ENCODE results near the gene GABRD. TPM values are rescaled to one million over a fixed set of nuclear protein-coding genes. Genes with fewer than 3 reads are reported as not detected.

GABRD gene
- total RNA-seq, 1 donor from 2014 or later, result 1.2 TPM

DNA sequence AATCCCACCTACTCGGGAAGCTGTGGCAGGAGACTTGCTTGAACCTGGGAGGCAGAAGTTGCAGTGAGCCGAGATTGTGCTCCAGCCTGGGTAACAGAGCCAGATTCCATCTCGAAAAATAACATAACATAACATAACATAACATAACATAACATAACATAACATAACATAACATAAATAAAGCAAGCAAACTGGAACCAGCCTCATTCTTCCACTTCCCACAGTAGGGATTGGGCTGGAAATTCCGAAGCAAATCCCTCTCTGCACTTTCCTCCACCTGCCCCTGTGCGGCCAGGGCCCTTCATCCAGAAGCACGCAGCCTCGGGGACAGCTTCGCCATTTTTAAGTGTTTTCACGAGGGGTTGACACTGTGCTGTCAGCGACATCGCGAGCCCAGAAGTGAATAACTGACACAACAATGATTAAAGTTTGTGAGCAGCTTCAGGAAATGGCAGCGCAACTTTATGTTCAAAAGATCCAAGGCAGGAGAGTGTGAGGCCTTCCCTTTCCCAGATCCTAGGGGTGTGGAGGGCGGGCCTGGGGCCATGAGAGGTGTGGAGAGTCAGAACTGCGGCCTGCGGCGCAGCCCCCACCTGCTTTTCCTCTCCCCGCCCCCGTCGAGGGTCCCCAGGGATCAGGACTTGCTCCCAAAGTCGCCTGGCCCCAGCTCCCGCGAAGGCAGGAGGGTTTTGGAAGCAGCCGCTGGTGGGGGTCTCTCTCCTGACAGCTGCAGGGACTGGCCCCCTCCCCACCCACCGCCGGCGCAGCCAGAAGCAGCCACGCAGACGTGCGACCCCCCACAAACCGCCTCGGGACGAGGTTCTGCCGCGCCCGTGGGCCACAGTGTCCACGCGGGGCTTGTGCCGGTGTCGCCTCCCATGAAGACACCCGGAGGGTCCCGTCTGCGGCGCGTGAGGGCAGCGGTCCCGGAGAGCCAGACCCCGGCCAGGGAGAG is 651 bp upstream of the GABRD start:
- DNase-seq (ENCODE audit: low spot score), result no peak

DNA sequence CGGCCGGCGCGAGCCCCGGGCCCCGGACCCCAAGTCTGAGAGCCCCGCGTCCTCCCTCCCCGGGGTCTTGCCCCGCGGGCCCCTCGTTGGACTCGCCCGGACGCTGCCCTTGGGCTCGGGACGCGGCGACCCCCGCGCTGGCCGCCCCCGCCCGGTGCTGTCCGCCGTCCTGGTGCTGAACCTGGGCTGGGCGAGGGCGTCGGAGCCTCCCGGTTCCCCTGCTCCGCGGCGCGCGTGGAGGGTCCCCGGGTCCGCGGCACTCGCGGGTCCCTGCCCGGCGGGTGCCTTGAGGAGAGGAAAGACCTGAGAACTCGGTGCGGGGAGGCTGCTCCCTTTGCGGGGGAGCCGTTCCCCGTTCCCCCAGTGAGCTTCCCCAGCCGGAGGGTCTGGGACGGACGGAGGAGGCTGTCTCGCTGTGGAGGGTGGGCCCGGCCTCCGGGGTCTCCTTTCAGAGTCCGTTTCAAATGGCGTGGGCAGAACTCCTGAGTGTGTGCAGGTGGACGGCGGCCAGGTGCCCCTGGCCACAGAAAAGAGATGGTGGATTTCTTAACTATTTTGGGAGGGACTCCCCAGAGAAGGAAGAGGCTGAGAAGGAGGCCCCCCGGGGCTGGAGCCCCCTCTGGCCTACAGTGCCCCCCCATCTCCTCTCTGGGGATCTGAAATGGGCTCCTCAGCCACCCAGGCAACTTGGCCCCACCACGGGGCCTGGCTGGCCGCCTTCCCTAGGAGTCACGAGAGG is 595 bp downstream of the GABRD start:
- no peak for DNase-seq (ENCODE audit: low spot score)

DNA sequence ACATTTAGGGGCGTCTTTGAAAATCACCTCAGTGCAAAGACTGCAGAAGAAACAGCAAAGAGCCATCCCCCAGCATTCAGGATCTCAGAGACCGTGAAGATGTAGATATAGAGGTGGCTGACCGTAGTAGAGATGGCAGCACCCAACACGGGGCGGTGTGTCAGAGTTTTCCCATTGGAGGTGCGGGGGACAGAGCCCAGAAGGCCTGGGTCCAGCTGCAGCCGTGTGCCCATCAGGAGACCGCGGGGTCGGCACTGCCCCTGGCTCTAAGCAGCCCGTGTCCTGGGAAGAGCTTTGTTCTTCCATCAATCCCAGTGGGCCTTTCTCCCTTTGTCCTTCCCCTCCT is 1.1 kb downstream of the GABRD start:
- DNase-seq (ENCODE audit: low spot score), result no peak

DNA sequence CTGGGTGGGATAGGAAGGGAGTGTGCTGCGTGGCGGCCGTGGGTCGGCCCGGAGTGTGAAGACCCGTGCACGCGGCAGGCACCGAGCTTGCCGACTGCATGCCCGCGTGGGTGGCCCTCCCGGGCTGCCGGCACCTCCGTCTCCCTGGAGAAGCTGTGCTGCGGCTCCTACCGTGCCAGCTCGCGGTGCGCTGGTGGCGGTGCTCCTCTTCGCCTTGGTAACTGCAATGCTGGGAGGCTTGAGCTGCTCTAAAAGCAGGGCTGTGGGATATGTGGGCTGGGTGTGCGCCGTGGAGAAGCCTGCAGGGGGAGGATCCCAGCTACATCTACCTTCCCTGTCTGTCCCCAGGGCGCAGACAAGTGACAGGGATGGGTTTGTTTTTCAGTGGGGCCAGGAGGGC is 2.4 kb downstream of the GABRD start:
- no peak for DNase-seq (ENCODE audit: low spot score)

DNA sequence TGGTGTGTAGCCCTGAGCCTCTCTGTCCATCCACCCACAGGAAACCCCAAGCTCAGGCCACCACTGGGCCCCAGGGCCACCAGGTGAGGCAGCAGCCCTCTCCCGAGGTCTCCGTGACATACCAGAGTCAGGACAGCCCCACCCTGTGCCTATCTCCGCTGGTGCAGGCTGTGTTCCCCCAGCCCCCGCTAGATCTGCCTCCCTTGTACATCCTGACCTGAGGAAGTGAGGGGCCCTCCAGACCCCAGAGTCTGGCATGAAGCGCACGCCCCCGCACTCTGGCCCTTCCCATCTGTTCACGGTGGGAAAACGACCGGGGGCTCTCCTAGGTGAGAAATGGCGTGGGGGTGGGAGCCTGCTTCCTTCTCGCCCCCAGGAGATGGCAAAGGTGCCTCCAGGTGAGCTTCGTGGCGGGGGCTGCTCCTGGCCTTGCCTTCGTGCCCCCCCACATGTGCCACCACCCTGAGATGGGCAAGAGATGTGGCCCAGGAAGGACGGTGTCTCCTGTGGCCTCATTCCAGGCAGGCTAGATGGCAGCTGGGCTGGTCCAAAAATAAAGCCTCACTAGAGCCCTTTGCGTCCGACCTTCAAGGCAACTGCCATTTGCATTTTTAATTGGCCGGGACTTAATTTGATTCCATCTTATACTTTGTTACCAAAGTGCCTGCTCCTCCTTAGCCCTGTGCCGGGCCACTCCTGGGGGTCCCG is 3.1 kb downstream of the GABRD start:
- no peak for DNase-seq (ENCODE audit: low spot score)

DNA sequence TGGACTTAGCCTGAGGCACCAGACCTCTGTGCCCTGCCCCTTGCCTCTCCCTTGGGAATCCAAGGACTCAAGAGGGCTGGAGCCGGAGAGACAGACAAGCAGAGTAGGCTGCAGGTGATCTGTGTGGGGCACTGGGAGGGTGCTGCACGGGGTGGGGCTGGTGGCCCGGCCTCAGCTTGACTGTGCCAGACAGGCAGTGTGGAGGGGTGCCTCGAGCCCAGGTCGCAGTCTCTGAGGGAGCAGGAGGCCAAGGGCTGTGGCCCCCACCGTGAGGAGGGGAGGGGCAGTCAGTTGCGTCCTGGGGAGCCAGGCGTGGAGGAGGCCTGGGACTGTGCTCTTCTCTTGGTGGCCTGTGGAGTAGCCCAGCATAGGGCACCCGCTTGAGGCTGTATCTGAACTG is 4.0 kb downstream of the GABRD start:
- no peak for DNase-seq (ENCODE audit: low spot score)

DNA sequence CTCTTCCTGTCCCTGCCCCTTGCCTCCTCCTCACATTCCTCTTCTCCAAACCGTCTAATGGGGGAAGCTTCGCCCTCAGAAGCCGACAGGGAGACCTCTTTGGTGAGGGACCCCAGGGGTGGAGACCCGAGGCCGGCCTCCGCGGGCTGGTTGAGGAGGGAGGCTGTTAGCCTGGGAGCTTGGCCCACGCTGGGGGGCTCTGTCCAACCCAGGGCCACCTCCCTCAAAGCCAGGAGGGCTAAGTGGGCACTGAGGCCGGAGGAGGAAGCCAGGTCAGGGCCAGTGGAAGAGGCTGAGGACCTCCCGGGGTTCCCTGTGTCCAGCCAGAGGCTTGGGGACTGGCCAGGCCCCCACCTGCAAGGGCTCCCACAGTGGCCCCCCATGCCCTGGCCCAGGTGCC is 5.3 kb downstream of the GABRD start:
- no peak for DNase-seq (ENCODE audit: low spot score)

DNA sequence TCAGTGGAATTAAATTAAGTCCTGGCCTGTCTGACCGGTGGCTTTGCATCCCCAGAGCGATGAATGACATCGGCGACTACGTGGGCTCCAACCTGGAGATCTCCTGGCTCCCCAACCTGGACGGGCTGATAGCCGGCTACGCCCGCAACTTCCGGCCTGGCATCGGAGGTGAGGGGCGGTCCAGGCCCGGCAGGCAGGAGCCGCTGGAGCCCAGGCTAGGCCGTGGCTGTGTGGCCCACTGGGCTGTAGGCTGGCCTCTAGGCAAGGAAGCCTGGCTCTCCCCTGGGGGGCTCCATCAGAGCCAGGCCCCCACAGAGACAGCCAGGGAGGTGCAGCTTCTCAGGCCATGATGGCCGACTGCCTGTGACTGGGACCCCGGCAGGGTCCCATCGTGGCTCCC is 5.7 kb downstream of the GABRD start:
- no peak for DNase-seq (ENCODE audit: low spot score)

DNA sequence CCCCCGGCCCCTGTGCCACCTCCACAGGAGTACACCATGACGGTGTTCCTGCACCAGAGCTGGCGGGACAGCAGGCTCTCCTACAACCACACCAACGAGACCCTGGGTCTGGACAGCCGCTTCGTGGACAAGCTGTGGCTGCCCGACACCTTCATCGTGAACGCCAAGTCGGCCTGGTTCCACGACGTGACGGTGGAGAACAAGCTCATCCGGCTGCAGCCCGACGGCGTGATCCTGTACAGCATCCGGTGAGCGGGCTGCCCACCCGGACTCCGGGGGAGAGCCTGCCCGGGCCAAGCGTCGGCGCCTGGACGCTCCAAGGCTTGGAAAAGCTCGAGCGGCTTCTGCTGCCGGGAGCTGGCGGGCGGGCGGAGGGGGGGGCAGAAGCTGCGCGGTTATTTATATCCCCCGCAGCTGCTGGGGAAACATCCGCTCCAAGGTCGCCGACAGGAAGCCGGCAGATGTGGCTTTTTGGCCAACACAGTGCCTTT is 6.4 kb downstream of the GABRD start:
- no peak for DNase-seq (ENCODE audit: low spot score)

DNA sequence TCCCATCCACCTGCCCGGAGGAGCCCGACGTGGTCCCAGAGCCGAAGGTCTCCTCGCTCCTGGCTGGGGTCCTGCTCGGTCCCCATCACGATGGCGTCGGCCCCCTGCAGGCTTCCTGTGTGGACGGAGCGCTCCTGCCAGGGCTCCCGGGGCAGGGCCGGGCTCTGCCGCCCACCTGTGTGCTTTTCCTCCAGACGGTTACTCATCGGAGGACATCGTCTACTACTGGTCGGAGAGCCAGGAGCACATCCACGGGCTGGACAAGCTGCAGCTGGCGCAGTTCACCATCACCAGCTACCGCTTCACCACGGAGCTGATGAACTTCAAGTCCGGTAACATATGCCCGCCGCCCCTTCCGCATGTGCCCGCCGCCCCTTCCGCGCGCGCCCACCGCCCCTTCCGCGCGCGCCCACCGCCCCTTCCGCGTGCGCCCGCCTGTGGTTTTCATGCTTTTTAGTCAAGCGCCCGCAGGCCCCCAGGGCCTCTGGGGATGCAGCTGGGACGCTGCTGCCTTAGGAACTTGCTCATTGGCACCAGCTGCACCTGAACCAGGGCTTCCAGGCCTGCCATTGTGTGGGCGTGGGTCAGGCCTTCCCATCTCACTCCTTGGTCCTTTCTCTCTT is 8.9 kb downstream of the GABRD start:
- DNase-seq (ENCODE audit: low spot score), result no peak

DNA sequence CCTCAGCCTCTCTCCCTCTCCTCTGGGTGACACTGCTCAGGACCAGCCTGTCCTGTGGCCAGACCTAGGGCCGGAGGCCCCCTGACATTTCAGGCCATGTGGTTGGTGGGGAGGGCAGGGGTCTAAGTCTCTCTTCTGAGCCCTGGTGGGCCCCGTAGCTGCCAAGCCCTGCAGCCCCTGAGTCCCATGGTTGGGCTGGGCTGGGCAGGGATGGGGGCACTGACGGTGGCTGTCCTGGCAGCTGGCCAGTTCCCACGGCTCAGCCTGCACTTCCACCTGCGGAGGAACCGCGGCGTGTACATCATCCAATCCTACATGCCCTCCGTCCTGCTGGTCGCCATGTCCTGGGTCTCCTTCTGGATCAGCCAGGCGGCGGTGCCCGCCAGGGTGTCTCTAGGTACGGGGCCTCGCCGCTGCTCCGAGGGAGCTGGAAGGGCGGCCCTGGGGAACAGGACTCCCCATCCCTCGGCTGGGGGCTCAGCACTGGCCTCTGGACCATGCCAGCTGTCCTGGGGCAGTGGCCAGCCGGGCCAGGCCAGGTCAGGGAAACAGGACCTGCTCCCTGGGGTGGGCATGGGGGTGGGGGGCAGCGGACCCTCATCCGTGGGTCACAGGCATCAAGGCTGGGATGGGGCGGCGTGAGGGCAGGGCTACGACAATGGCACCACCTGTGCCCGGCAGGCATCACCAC is 9.9 kb downstream of the GABRD start:
- DNase-seq (ENCODE audit: low spot score), result no peak

DNA sequence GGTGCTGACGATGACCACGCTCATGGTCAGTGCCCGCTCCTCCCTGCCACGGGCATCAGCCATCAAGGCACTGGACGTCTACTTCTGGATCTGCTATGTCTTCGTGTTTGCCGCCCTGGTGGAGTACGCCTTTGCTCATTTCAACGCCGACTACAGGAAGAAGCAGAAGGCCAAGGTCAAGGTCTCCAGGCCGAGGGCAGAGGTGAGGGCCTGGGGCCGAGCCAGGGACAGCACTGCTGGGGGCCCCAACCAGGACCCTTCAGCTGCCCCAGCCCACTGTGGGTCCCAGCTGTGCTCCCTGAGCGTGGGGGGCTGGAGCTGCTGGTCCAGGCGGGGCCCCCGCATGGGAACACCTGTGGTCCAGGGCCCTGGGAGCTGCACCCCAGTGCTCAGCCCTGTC is 10.4 kb downstream of the GABRD start:
- no peak for DNase-seq (ENCODE audit: low spot score)

DNA sequence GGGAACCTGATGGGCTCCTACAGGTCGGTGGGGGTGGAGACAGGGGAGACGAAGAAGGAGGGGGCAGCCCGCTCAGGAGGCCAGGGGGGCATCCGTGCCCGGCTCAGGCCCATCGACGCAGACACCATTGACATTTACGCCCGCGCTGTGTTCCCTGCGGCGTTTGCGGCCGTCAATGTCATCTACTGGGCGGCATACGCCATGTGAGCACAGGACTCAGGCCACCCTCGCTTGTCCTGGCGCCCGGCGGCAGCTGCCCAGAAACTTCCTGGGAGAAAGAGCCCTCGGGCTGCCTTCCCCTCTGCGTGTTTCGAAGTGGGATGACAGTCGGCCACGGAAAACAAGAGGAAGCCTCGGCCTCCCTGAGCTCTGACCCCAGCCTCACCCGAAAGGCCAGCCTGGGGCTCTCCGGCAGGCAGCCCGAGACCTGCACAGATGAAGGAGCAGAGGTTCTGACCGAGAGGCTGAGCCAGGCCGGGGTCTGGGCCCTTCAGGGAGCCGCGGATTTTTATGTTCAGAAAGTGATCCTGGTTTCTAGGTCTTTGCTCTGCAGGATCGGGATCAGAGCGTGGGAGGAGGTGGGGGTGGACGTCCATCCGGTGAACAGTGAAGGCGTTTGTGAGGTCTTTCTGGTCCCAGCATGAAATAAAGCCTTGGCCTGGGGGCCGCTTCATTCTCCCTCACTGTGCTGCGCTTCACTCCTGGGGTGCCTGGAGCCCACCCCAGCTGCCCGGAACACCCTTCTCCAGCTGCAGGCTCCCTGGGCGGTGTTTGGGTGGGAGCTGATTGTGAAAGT is 11.1 kb downstream of the GABRD start:
- no peak for DNase-seq (ENCODE audit: low spot score)

DNA sequence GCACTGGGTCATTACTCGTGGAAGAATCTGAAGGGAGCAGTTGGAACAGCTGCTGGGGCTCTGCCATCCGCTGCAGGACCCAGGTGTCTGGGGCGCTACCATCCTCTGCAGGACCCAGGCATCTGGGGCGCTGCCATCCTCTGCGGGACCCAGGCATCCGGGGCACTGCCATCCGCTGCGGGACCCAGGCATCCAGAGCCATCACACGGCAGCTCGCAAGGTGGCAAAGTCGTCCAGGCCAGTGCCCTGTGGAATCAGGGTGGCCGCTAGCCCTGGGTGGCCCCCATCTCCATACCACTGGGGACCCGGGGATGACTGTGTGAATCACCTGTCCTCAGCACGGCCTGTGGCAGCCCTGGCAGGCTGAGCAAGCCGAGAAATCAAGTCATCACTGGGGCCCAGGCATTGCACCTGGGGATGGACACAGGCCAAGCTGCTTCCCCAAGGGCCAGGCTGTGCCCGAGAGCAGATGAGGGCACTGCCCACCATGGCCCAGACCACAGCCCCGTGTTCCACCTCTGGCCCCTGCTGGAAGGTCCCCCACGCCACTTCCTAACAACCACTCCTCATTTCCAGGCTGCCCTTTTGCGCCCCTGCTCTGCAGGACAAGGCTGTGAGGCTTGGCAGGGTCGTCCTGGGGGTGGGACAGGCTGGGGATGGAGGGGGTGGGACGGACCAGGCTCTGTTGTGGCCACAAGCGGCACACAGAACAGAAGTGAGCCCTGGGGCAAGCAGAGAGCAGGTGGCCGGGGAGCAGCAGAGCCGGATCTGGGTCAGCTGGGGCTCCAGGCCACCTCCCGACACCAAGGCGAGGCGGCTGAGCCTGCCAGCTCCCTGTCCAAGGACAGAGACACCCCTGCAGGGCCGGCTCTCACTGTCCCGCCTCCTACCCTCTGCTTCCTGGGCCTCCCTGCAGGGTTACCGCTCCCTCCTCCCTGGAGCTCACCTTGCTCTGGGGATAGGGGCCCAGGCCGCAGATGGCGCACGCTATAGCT is 12.7 kb downstream of the GABRD start:
- DNase-seq (ENCODE audit: low spot score), result no peak

DNA sequence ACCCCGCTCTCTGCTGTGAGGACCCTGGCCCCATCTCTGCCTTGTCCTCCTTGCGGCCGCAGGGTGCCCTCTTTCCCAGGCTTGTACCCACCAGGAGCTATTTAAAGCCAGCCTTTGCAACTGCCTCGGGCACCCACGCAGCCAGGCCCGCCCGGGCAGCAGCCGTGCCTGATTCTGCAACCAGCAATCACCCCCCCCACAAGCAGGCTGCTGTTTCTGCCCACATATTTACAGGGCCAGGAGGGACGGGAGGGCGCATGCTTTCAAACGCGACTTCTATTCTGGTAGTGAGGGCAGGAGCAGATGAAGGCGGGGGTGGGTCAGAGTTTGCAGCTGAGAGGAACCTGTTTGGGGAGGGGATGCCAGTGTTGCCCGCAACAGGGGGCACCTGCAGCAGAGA is 13.6 kb downstream of the GABRD start:
- no peak for DNase-seq (ENCODE audit: low spot score)

DNA sequence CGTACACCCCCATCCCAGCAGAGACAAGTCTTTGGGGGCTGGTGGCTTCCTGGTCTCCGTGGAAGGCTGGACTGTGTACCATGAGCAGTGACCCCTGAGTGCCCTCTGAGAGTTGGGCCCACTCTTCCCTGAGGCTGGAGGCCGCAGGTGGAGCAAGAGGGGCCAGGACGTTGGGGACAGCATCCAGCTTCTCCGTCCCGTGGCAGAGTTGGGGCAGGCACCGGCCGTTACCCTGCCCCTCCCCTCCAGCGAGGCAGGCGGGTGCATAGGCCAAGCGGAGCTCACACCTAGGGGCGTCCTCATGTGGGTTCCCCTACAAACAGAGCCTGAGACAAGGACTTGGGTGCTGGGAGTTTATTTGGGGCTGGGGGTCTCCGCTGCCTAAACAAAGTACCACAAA is 14.0 kb downstream of the GABRD start:
- no peak for DNase-seq (ENCODE audit: low spot score)

DNA sequence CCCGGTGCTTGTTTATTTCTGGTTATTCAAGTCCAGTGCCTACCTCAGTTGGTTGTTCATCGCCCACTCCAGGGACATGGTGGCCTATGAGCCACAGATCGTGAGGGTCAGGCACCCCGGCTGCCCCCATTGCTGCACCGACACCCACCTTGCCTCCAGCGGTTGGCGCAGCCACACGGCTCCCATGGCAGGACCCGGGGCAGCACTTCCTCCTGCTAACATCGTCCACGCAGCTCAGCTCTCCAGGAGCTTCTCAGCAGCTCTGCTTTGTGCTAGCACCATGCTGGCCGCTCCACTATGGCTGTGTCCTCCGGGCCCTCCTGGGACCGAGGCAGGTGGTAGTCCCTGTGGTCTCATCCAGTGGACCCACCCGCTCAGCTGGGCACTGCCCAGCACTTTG is 17.1 kb downstream of the GABRD start:
- no peak for DNase-seq (ENCODE audit: low spot score)

DNA sequence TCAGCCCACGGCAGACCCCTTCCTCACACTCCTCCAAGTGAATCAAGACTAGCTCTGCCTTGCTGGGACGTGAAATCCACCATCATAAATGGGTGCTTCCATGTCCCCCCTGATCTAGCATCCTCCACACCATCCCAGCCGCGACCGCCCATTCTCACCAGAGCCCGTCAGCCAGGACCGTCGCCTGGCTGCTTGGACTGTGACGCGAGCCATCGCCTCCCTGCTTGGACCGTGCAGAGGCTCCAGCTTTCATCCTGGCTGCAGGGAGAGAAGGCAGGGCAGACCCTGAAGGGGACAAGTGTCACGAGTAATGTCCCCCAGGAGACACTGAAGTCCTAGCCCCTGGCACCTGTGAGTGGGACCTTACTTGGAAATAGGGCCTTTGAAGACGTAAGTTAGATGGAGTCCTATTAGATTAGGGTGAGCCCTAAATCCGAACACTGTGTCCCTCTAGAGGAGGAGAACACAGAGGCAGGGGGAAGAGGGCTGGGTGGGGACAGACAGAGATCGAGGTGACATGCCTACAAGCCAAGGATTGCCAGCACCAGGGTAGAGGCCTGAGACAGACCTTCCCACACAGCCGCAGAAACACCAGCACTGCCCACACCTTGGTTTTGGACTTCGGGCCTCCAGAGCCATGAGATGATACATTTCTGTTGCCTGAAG is 18.3 kb downstream of the GABRD start:
- no peak for DNase-seq (ENCODE audit: low spot score)

DNA sequence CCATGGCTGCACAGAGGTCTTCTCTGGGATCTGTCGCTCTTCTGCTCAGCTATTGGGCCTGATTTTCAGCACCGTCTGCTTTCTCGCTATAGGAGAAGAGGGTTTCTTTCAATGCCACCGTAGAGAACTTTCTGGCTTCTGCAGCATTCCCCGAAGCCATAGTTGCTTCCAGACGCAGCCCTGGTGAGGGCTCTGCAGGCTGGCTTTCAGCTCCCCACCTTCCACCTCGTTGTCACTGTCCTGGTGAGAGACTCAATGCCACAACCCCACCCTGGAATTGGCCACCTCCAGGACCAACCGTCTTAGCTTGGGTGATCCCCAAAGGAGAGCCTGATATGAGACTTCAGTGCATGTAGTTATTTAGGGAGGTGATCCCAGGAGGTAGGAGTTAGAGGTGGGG is 19.1 kb downstream of the GABRD start:
- no peak for DNase-seq (ENCODE audit: low spot score)
